HepG2 (cell line): ENCODE measurements around the gene CNGA1. TPM values are rescaled to one million over a fixed set of nuclear protein-coding genes. Genes with fewer than 3 reads are reported as not detected.

ENCODE experiments used
- ATAC-seq: fragments of 200-7000 bp; cut with Tn5 transposase; 3 replicates; pipeline ENCODE4 v1.9.1; 2020; ENCODE audit warnings: mild to moderate bottlenecking, moderate library complexity
- Bru-seq: library from RNA; stranded (reverse); fragments of 400-500 nt; gene quantifications from one replicate; lab custom pipeline; 2021; lab: Mats Ljungman, UMichigan
- BruChase-seq, 2 experiments: library from RNA; stranded (reverse); fragments of 400-500 nt; gene quantifications; one replicate each; lab custom pipeline; 2021; lab: Mats Ljungman, UMichigan
- BruUV-seq: library from RNA; stranded (reverse); fragments of 400-500 nt; replicated peaks from 2 replicates; lab custom pipeline; 2021; lab: Mats Ljungman, UMichigan
- CTCF ChIA-PET: fragments of 300-600 bp; formaldehyde crosslinking; extraction: SDS; loops from one replicate; lab custom pipeline; 2021; ENCODE audit warnings: low total read pairs, inconsistent platforms, low intra/inter-chr PET ratio; lab: Yijun Ruan, JAX
- POLR2A ChIA-PET: fragments of 350-600 bp; sonication (Branson Sonifier 250); formaldehyde crosslinking; loops from one replicate; lab custom pipeline; 2020; ENCODE audit warnings: antibody characterized with exemption, inconsistent platforms; lab: Yijun Ruan, JAX
- DNase-seq: peaks from one replicate; pipeline ENCODE4 v3.0.0-alpha.2; 2015; ENCODE audit warnings: low spot score
- FAIRE-seq: peaks from 3 replicates; lab custom pipeline; 2011; peaks lifted over from hg19 to GRCh38; lab: Jason Lieb, UNC
- H2AFZ ChIP-seq: one replicate; pipeline ENCODE4 v1.6.1; 2011; ENCODE audit warnings: low read length, inconsistent platforms
- H3K27ac ChIP-seq: fragments of 300-600 bp; 3 replicates; pipeline ENCODE4 v1.8.0; 2011; ENCODE audit warnings: mixed run types, mild to moderate bottlenecking, mixed read lengths, low read length, inconsistent platforms; ENCODE audit not compliant: insufficient read depth; ENCODE audit errors: extremely low read length
- H3K27me3 ChIP-seq, 2 experiments: fragments of 200-600 bp in 1 of 2; 2 replicates in 1 of 2; 3 replicates in 1 of 2; pipeline versions ENCODE4 v1.6.0 to v1.8.0; 2011; ENCODE audit warnings: low read length in 2 of 2, mild to moderate bottlenecking in 2 of 2, moderate library complexity in 2 of 2, inconsistent platforms in 1 of 2; ENCODE audit not compliant: insufficient read depth in 2 of 2, control insufficient read depth in 1 of 2
- H3K36me3 ChIP-seq, 2 experiments: fragments of 200-600 bp in 1 of 2; replicated peaks in 1 of 2; 2 replicates in 1 of 2; 3 replicates in 1 of 2; pipeline versions ENCODE4 v1.5.1 to v1.8.0; 2011; ENCODE audit warnings: low read length in 2 of 2, inconsistent platforms in 1 of 2; ENCODE audit not compliant: insufficient read depth in 2 of 2, control insufficient read depth in 1 of 2
- H3K4me1 ChIP-seq: 2 replicates; pipeline ENCODE4 v1.5.1; 2012; ENCODE audit warnings: low read length, inconsistent platforms; ENCODE audit not compliant: insufficient read depth
- H3K4me2 ChIP-seq: 2 replicates; pipeline ENCODE4 v1.6.0; 2011; ENCODE audit warnings: low read depth, low read length, inconsistent platforms
- H3K4me3 ChIP-seq, 3 experiments: fragments of 200-600 bp in 1 of 3; sonication (generic), shearing (Covaris generic) in 1 of 3; replicated peaks in 1 of 3; 2 replicates each; pipeline ENCODE4 v1.5.1; 2011 to 2016; ENCODE audit warnings: low read length in 3 of 3, inconsistent platforms in 2 of 3, low read depth in 2 of 3, mild to moderate bottlenecking in 2 of 3, control low read depth in 1 of 3, mixed read lengths in 1 of 3; ENCODE audit not compliant: insufficient read depth in 1 of 3
- H3K79me2 ChIP-seq: one replicate; pipeline ENCODE4 v1.6.1; 2011; ENCODE audit warnings: low read length, inconsistent platforms; ENCODE audit not compliant: insufficient read depth
- H3K9ac ChIP-seq: 2 replicates; pipeline ENCODE4 v1.6.0; 2011; ENCODE audit warnings: mild to moderate bottlenecking, low read depth, low read length, inconsistent platforms; ENCODE audit not compliant: insufficient read depth
- H3K9me3 ChIP-seq: 2 replicates; pipeline ENCODE4 v1.5.1; 2012; ENCODE audit warnings: mild to moderate bottlenecking, low read length
- H4K20me1 ChIP-seq: 2 replicates; pipeline ENCODE4 v1.6.0; 2011; ENCODE audit warnings: inconsistent platforms, mild to moderate bottlenecking, low read length, moderate library complexity; ENCODE audit not compliant: insufficient read depth
- ARNT2 ChIP-seq: sonication (generic); formaldehyde crosslinking; IDR thresholded peaks from 2 replicates; pipeline ENCODE4 v1.8.0; 2022; ENCODE audit warnings: mild to moderate bottlenecking, low read depth, missing genetic modification reagents, moderate library complexity
- GPBP1L1 ChIP-seq: sonication (generic); formaldehyde crosslinking; IDR thresholded peaks from 2 replicates; pipeline ENCODE4 v1.5.0; 2020; ENCODE audit warnings: mild to moderate bottlenecking, missing genetic modification reagents
- HNF4A ChIP-seq: sonication (generic); formaldehyde crosslinking; IDR thresholded peaks from 2 replicates; pipeline ENCODE4 v1.4.0; 2020; ENCODE audit warnings: missing genetic modification reagents
- ZHX2 ChIP-seq, 2 experiments: sonication (generic) in 1 of 2; formaldehyde crosslinking in 1 of 2; IDR thresholded peaks; 2 replicates each; pipeline versions ENCODE4 v1.6.1 to v1.9.0; 2014 to 2022; ENCODE audit warnings: antibody characterized with exemption in 1 of 2, borderline replicate concordance in 1 of 2, inconsistent platforms in 1 of 2, low read depth in 1 of 2, missing genetic modification reagents in 1 of 2
- ZNF354B ChIP-seq: sonication (generic); formaldehyde crosslinking; IDR thresholded peaks from 2 replicates; pipeline ENCODE4 v1.8.0; 2022; ENCODE audit warnings: mild to moderate bottlenecking, missing genetic modification reagents
- ZNF781 ChIP-seq: sonication (generic); formaldehyde crosslinking; IDR thresholded peaks from 2 replicates; pipeline ENCODE4 v1.5.1; 2020; ENCODE audit warnings: borderline replicate concordance, mild to moderate bottlenecking, missing genetic modification reagents; ENCODE audit errors: not compliant biosample characterization
- WGBS: methylation state at CpG from one replicate; pipeline ENCODE4 v1.1.6; 2017; ENCODE audit warnings: low lambda C conversion rate; 5-methylcytosine and 5-hydroxymethylcytosine counted together
- in situ Hi-C: cut with HindIII; loops from 2 replicates; pipeline ENCODE4 v1.10.0; 2017; ENCODE audit warnings: low pct_unique_long_range_greater_than_20kb; ENCODE audit not compliant: extremely low pct_ligation_motif_present
- intact Hi-C: fragments of 100-400 bp; cut with micrococcal nuclease; formaldehyde crosslinking; loops from one replicate; pipeline ENCODE4 v1.10.0; 2022; ENCODE audit not compliant: unreplicated experiment
- long read RNA-seq, 2 experiments: library from RNA in 1 of 2; library from polyadenylated mRNA in 1 of 2; stranded (forward) in 1 of 2; unstranded in 1 of 2; transcript quantifications; one replicate each; pipeline ENCODE4 v2.0.0, GENCODE V29; 2019 to 2022
- polyA minus RNA-seq, 3 experiments: library from RNA; depleted of rRNA, polyadenylated mRNA; stranded (reverse); fragments of >200 nt; gene quantifications; 2 replicates each; pipeline ENCODE4 v1.2.3, GENCODE V29; 2011; ENCODE audit warnings: low replicate concordance in 1 of 3
- polyA plus RNA-seq, 8 experiments: library from polyadenylated mRNA; depleted of rRNA in 3 of 8; stranded (reverse) in 7 of 8; unstranded in 1 of 8; fragments of >200 nt; fragmentation: Illumina TruSeq in 4 of 8; extraction: Trizol in 4 of 8; gene quantifications; 2 replicates each; pipeline versions ENCODE4 v1.2.1 to v1.2.3, GENCODE V29; 2011 to 2016; ENCODE audit warnings: low read depth in 4 of 8, missing spikeins in 1 of 8, mixed read lengths in 1 of 8; ENCODE audit not compliant: insufficient read depth in 1 of 8
- total RNA-seq, 5 experiments: library from RNA; depleted of rRNA; stranded (reverse); fragments of >200 nt; fragmentation: Illumina TruSeq; extraction: Trizol; gene quantifications; 2 replicates each; pipeline ENCODE4 v1.2.3, GENCODE V29; 2016; ENCODE audit warnings: low read depth in 1 of 5

CNGA1 gene
- total RNA-seq (2016; rRNA removed; fragmentation: Illumina TruSeq; extraction: Trizol): 0.22 TPM in 1 of 2 replicates, not detected in the other
- total RNA-seq (2016; cell fraction: cytosol; rRNA removed; fragmentation: Illumina TruSeq; extraction: Trizol; ENCODE audit: low read depth): not detected in 2 replicates
- 0.15 and 0.48 TPM in 2 replicates for total RNA-seq (2016; cell fraction: insoluble cytoplasmic fraction; rRNA removed; fragmentation: Illumina TruSeq; extraction: Trizol)
- total RNA-seq (2016; cell fraction: membrane; rRNA removed; fragmentation: Illumina TruSeq; extraction: Trizol): not detected in 2 replicates
- total RNA-seq (2016; cell fraction: nucleus; rRNA removed; fragmentation: Illumina TruSeq; extraction: Trizol): not detected in 2 replicates
- polyA plus RNA-seq (2011; rRNA removed): 0.40 and 1.5 TPM in 2 replicates
- polyA plus RNA-seq (2011; cell fraction: cytosol; rRNA removed): 0.17 and 0.67 TPM in 2 replicates
- polyA plus RNA-seq (2011; cell fraction: nucleus; rRNA removed): 0.58 and 0.59 TPM in 2 replicates
- 1.4 and 2.1 TPM in 2 replicates for polyA plus RNA-seq (2012)
- polyA plus RNA-seq (2016; cell fraction: cytosol; fragmentation: Illumina TruSeq; extraction: Trizol; ENCODE audit: low read depth): not detected in 2 replicates
- polyA plus RNA-seq (2016; cell fraction: insoluble cytoplasmic fraction; fragmentation: Illumina TruSeq; extraction: Trizol; ENCODE audit: low read depth): not detected in 2 replicates
- not detected in 2 replicates for polyA plus RNA-seq (2016; cell fraction: membrane; fragmentation: Illumina TruSeq; extraction: Trizol; ENCODE audit: low read depth)
- polyA plus RNA-seq (2016; cell fraction: nucleus; fragmentation: Illumina TruSeq; extraction: Trizol; ENCODE audit: insufficient read depth, low read depth): not detected in 2 replicates
- 3.2 TPM in 1 of 2 replicates, not detected in the other for polyA minus RNA-seq (2011; rRNA and poly(A)+ RNA removed; ENCODE audit: low replicate concordance)
- polyA minus RNA-seq (2011; cell fraction: cytosol; rRNA and poly(A)+ RNA removed): 2.0 TPM in 1 of 2 replicates, not detected in the other
- 1.3 and 2.9 TPM in 2 replicates for polyA minus RNA-seq (2011; cell fraction: nucleus; rRNA and poly(A)+ RNA removed)
- Bru-seq, nascent RNA: percentile 32 among the genes with signal in this experiment
- BruChase-seq, experiment 1, labeled RNA remaining after a 6-hour chase: percentile 21 among the genes with signal in this experiment
- percentile 31 among the genes with signal in this experiment for BruChase-seq, experiment 2, labeled RNA remaining after a 2-hour chase
- long read RNA-seq, experiment 1: 0 reads
- long read RNA-seq, experiment 2: 0 reads

- ATAC-seq: peak; percentile 97
- CTCF ChIA-PET: interaction anchor here (0.7 to 1.6 kb wide), 2 partner anchors 18 to 70 kb away, joined by 5 to 13 read pairs; no protein-coding TSS in a partner anchor
- Histone ChIP-seq H3K4me3 (peak within 1 kb of the TSS; percentile 69 to 80 (median 76)), H3K79me2 (no peaks in the 10 kb centered on the region), H3K27me3 (no peaks in the 10 kb centered on the region; a peak in 1 of 5 replicates), H2AFZ (peak within 1 kb of the TSS; percentile 55), H3K9me3 (no peaks in the 10 kb centered on the region), H3K4me1 (peaks cover 20% of the 10 kb centered on the region), H3K36me3 (no peaks in the 10 kb centered on the region), H4K20me1 (no peaks in the 10 kb centered on the region), H3K9ac (peak within 1 kb of the TSS; percentile 76), H3K4me2 (peak within 1 kb of the TSS; percentile 98), H3K27ac (peak within 1 kb of the TSS; percentile 74)
- TSS peak; percentile 62 for BruUV-seq
- peak; percentile 69 for FAIRE-seq
- WGBS: 0% methylated on average over 12 of the region's 60 CpGs
- in situ Hi-C loops: no loop called here
- peak; percentile 66 for DNase-seq
- POLR2A ChIA-PET: interaction anchor here (0.6 kb wide), 1 partner anchor 55 kb away, joined by 3 read pairs; no protein-coding TSS in a partner anchor
- intact Hi-C loops: loop anchor here (1.0 to 5.0 kb wide), 4 partner anchors 27 to 104 kb away; partner anchors contain the start of gene NFXL1
- TF ChIP-seq ZNF354B (no peak), ARNT2 (CRISPR knock-in tag) (no peak), HNF4A (CRISPR knock-in tag) (no peak; the same call in 1 of the 2 replicates), GPBP1L1 (CRISPR knock-in tag) (no peak), ZNF781 (CRISPR knock-in tag) (no peak), ZHX2 (IDR thresholded peaks at IDR 0.05; ENCODE audit: low read depth) (0 out of 2 replicates have a peak, but pooled peaks have one; percentile 54), ZHX2 (CRISPR knock-in tag; IDR thresholded peaks at IDR 0.05; ENCODE audit: borderline replicate concordance) (no peak)
Measured at GRCh38 chr4:48016141-48017107, at the start of gene CNGA1, which contains the start of gene NIPAL1. TSS of gene CNGA1 (minus strand) at chr4:48016681. CDS start at chr4:47952689, 63,992 bp downstream. TSS of gene NIPAL1 (plus strand) at chr4:48016772. CDS start at chr4:48016840, 68 bp downstream.
